WERI-Rb-1 (cell line): ENCODE results near the gene TNFRSF8.

Experiments
- DNase-seq: peaks from one replicate; pipeline ENCODE4 v3.0.0-alpha.2; 2020
- H3K27ac ChIP-seq: fragments of 250-450 bp; sonication (Bioruptor Pico); 2 replicates; pipeline ENCODE4 v1.5.1; 2020; ENCODE audit warnings: mild to moderate bottlenecking, moderate library complexity
- H3K27me3 ChIP-seq: fragments of 250-450 bp; sonication (Bioruptor Pico); 2 replicates; pipeline ENCODE4 v1.5.1; 2021; ENCODE audit warnings: mild to moderate bottlenecking, low read depth, moderate library complexity; ENCODE audit not compliant: insufficient read depth, severe bottlenecking
- H3K36me3 ChIP-seq: fragments of 250-450 bp; sonication (Bioruptor Pico); 2 replicates; pipeline ENCODE4 v1.5.1; 2020; ENCODE audit warnings: mild to moderate bottlenecking, moderate library complexity
- H3K4me3 ChIP-seq: 2 replicates; pipeline ENCODE4 v1.5.1; 2011; ENCODE audit warnings: low read depth, mild to moderate bottlenecking, control low read depth, low read length
- H3K9me3 ChIP-seq: fragments of 250-450 bp; sonication (Bioruptor Pico); 2 replicates; pipeline ENCODE4 v1.5.1; 2021; ENCODE audit warnings: mild to moderate bottlenecking, moderate library complexity; ENCODE audit not compliant: severe bottlenecking
- CTCF ChIP-seq: IDR thresholded peaks from 2 replicates; pipeline ENCODE4 v1.5.1; 2011; ENCODE audit warnings: low read depth, mild to moderate bottlenecking, control low read depth, inconsistent platforms, low read length

Gene TNFRSF8

GRCh38 chr1:12150456-12151200 is 87.5 kb downstream of the TNFRSF8 start:
- Histone ChIP-seq H3K9me3 (no peaks in the 10 kb centered on the region), H3K36me3 (no peaks in the 10 kb centered on the region), H3K27me3 (peaks cover 3% of the 10 kb centered on the region), H3K27ac (no peak overlapping the region), H3K4me3 (no peak overlapping the region)
- no peak for DNase-seq
- TF ChIP-seq CTCF = no peak

GRCh38 chr1:12151465-12151864 is 88.4 kb downstream of the TNFRSF8 start:
- H3K4me3 ChIP-seq = no peak overlapping the region
- H3K27ac ChIP-seq = no peak overlapping the region
- peaks cover 3% of the 10 kb centered on the region for H3K27me3 ChIP-seq
- no peaks in the 10 kb centered on the region for H3K36me3 ChIP-seq
- TF ChIP-seq CTCF = no peak
- DNase-seq = no peak
- H3K9me3 ChIP-seq = no peaks in the 10 kb centered on the region

GRCh38 chr1:12152113-12152891 is 89.2 kb downstream of the TNFRSF8 start:
- Histone ChIP-seq H3K36me3 (no peaks in the 10 kb centered on the region), H3K27ac (no peak overlapping the region), H3K4me3 (no peak overlapping the region), H3K9me3 (no peaks in the 10 kb centered on the region), H3K27me3 (peaks cover 3% of the 10 kb centered on the region)
- no peak for TF ChIP-seq CTCF
- DNase-seq = no peak

GRCh38 chr1:12153181-12153785 is 90.2 kb downstream of the TNFRSF8 start:
- DNase-seq = no peak
- TF ChIP-seq CTCF = no peak
- no peaks in the 10 kb centered on the region for H3K36me3 ChIP-seq
- peaks cover 3% of the 10 kb centered on the region for H3K27me3 ChIP-seq
- no peaks in the 10 kb centered on the region for H3K9me3 ChIP-seq
- H3K4me3 ChIP-seq = no peak overlapping the region
- no peak overlapping the region for H3K27ac ChIP-seq

- H3K36me3 ChIP-seq = no peaks in the 10 kb centered on the region
- H3K27me3 ChIP-seq = peaks cover 3% of the 10 kb centered on the region
- DNase-seq = no peak
- H3K27ac ChIP-seq = no peak overlapping the region
- no peak for TF ChIP-seq CTCF
- H3K9me3 ChIP-seq = no peaks in the 10 kb centered on the region
- no peak overlapping the region for H3K4me3 ChIP-seq
These were observed 92.2 kb downstream of the TNFRSF8 start for GRCh38 chr1:12155328-12155727.
